Caco-2 (cell line): ENCODE data around the gene GPC6. TPM values are rescaled to one million over a fixed set of nuclear protein-coding genes. Genes with fewer than 3 reads are reported as not detected.

ENCODE experiments used
- BruUV-seq: library from RNA; stranded (reverse); fragments of 400-500 nt; replicated peaks from 2 replicates; lab custom pipeline; 2021; lab: Mats Ljungman, UMichigan
- CTCF ChIA-PET: fragments of 300-600 bp; sonication (Branson Sonifier 250); formaldehyde crosslinking; loops from one replicate; lab custom pipeline; 2022; ENCODE audit warnings: antibody characterized with exemption; lab: Charles Lee
- POLR2A ChIA-PET: fragments of 300-600 bp; sonication (Branson Sonifier 250); formaldehyde crosslinking; loops from one replicate; lab custom pipeline; 2022; ENCODE audit warnings: antibody characterized with exemption; lab: Charles Lee
- DNase-seq, 2 experiments: peaks; one replicate each; pipeline versions ENCODE4 v3.0.0 to v3.0.0-alpha.2; 2020 to 2022
- H3K27me3 ChIP-seq: replicated peaks from 2 replicates; pipeline ENCODE4 v1.6.0; 2011; ENCODE audit warnings: low read length; ENCODE audit not compliant: control insufficient read depth, insufficient read depth
- H3K36me3 ChIP-seq: 2 replicates; pipeline ENCODE4 v1.5.1; 2011; ENCODE audit warnings: low read length; ENCODE audit not compliant: control insufficient read depth, insufficient read depth
- H3K4me1 ChIP-seq: fragments of 250-450 bp; sonication (Bioruptor Pico); 2 replicates; pipeline ENCODE4 v1.5.1; 2020; ENCODE audit warnings: mild to moderate bottlenecking
- H3K4me3 ChIP-seq: 2 replicates; pipeline ENCODE4 v1.5.1; 2011; ENCODE audit warnings: low read depth, mild to moderate bottlenecking, control low read depth, low read length
- H3K9me3 ChIP-seq: fragments of 250-450 bp; sonication (Bioruptor Pico); 2 replicates; pipeline ENCODE4 v1.5.1; 2020; ENCODE audit warnings: mild to moderate bottlenecking, moderate library complexity
- H3K27ac Mint-ChIP-seq: one replicate; pipeline ENCODE4 v1.8.0; 2022; ENCODE audit warnings: mixed read lengths; ENCODE audit not compliant: unreplicated experiment
- H3K27me3 Mint-ChIP-seq: one replicate; pipeline ENCODE4 v1.8.0; 2022; ENCODE audit warnings: mixed read lengths; ENCODE audit not compliant: insufficient read depth, unreplicated experiment
- H3K36me3 Mint-ChIP-seq: one replicate; pipeline ENCODE4 v1.8.0; 2022; ENCODE audit warnings: mild to moderate bottlenecking, mixed read lengths; ENCODE audit not compliant: insufficient read depth, unreplicated experiment
- H3K4me1 Mint-ChIP-seq: one replicate; pipeline ENCODE4 v1.8.0; 2022; ENCODE audit warnings: low read depth, mixed read lengths; ENCODE audit not compliant: unreplicated experiment
- H3K4me3 Mint-ChIP-seq: one replicate; pipeline ENCODE4 v1.8.0; 2022; ENCODE audit warnings: mild to moderate bottlenecking, moderate library complexity, mixed read lengths; ENCODE audit not compliant: unreplicated experiment
- H3K9me3 Mint-ChIP-seq: one replicate; pipeline ENCODE4 v1.8.0; 2022; ENCODE audit warnings: mixed read lengths; ENCODE audit not compliant: unreplicated experiment
- intact Hi-C: fragments of 100-400 bp; cut with micrococcal nuclease; formaldehyde crosslinking; loops from one replicate; pipeline ENCODE4 v1.10.0; 2022; ENCODE audit not compliant: unreplicated experiment
- total RNA-seq: library from RNA; stranded (reverse); gene quantifications from 2 replicates; pipeline ENCODE4 v1.2.3, GENCODE V29; 2022
- TF ChIP-seq, protein P1 (sequence below), 2 experiments: fragments of 200-600 bp in 1 of 2; IDR thresholded peaks; 1 replicate in 1 of 2; 2 replicates in 1 of 2; pipeline versions ENCODE4 v1.5.1 to v1.8.0; 2011 to 2022; ENCODE audit warnings: antibody characterized with exemption in 1 of 2, control low read depth in 1 of 2, inconsistent platforms in 1 of 2, low read depth in 1 of 2, low read length in 1 of 2, mild to moderate bottlenecking in 1 of 2, moderate library complexity in 1 of 2; ENCODE audit not compliant: insufficient read depth in 1 of 2, severe bottlenecking in 1 of 2, unreplicated experiment in 1 of 2

The GPC6 gene
- total RNA-seq, 1 experiment from 2014 or later, result 0.16 TPM

GRCh38 chr13:94112227-94112626, 885.6 kb downstream of the GPC6 start:
- Histone ChIP-seq H3K4me3 (no peak overlapping the region), H3K9me3 (no peaks in the 10 kb centered on the region), H3K27me3 (no peaks in the 10 kb centered on the region), H3K4me1 (no peaks in the 10 kb centered on the region), H3K36me3 (no peaks in the 10 kb centered on the region)
- Mint-ChIP-seq H3K9me3 (no peaks in the 10 kb centered on the region), H3K27me3 (no peaks in the 10 kb centered on the region), H3K4me3 (no peak overlapping the region), H3K4me1 (no peaks in the 10 kb centered on the region), H3K27ac (no peak overlapping the region), H3K36me3 (no peaks in the 10 kb centered on the region)
- no peak for DNase-seq
- intact Hi-C loops, result loop anchor here (10.0 kb wide), 1 partner anchor 253 kb away; no protein-coding TSS in a partner anchor
- no TSS peak for BruUV-seq
- TF ChIP-seq, protein P1, sequence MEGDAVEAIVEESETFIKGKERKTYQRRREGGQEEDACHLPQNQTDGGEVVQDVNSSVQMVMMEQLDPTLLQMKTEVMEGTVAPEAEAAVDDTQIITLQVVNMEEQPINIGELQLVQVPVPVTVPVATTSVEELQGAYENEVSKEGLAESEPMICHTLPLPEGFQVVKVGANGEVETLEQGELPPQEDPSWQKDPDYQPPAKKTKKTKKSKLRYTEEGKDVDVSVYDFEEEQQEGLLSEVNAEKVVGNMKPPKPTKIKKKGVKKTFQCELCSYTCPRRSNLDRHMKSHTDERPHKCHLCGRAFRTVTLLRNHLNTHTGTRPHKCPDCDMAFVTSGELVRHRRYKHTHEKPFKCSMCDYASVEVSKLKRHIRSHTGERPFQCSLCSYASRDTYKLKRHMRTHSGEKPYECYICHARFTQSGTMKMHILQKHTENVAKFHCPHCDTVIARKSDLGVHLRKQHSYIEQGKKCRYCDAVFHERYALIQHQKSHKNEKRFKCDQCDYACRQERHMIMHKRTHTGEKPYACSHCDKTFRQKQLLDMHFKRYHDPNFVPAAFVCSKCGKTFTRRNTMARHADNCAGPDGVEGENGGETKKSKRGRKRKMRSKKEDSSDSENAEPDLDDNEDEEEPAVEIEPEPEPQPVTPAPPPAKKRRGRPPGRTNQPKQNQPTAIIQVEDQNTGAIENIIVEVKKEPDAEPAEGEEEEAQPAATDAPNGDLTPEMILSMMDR (IDR thresholded peaks at IDR 0.05; ENCODE audit: insufficient read depth in 1 of 2, low read depth in 1 of 2, low read length in 1 of 2, severe bottlenecking in 1 of 2, unreplicated experiment in 1 of 2), result no peak
- POLR2A ChIA-PET, result no interaction called here
- CTCF ChIA-PET, result interaction anchor here (0.5 kb wide), 1 partner anchor 53 kb away, joined by 6 read pairs; no protein-coding TSS in a partner anchor

- TF ChIP-seq, protein P1 (IDR thresholded peaks at IDR 0.05; ENCODE audit: insufficient read depth in 1 of 2, low read depth in 1 of 2, low read length in 1 of 2, severe bottlenecking in 1 of 2, unreplicated experiment in 1 of 2), result no peak
- Histone ChIP-seq H3K36me3 (no peaks in the 10 kb centered on the region), H3K9me3 (no peaks in the 10 kb centered on the region), H3K4me3 (no peak overlapping the region), H3K4me1 (no peaks in the 10 kb centered on the region), H3K27me3 (no peaks in the 10 kb centered on the region)
- no peaks in the 10 kb centered on the region for H3K9me3 Mint-ChIP-seq
- no peaks in the 10 kb centered on the region for H3K4me1 Mint-ChIP-seq
- no peak for DNase-seq
- ChIA-PET POLR2A (no interaction called here), CTCF (interaction anchor here (0.5 kb wide), 1 partner anchor 52 kb away, joined by 6 read pairs; no protein-coding TSS in a partner anchor)
- BruUV-seq, result no TSS peak
- H3K27ac Mint-ChIP-seq, result no peak overlapping the region
- no peaks in the 10 kb centered on the region for H3K36me3 Mint-ChIP-seq
- intact Hi-C loops, result loop anchor here (10.0 kb wide), 1 partner anchor 252 kb away; no protein-coding TSS in a partner anchor
- no peaks in the 10 kb centered on the region for H3K27me3 Mint-ChIP-seq
- H3K4me3 Mint-ChIP-seq, result no peak overlapping the region
These were observed 886.1 kb downstream of the GPC6 start for GRCh38 chr13:94112731-94113130.

- Mint-ChIP-seq H3K27ac (no peak overlapping the region), H3K4me1 (no peaks in the 10 kb centered on the region), H3K4me3 (no peak overlapping the region), H3K9me3 (no peaks in the 10 kb centered on the region), H3K36me3 (no peaks in the 10 kb centered on the region), H3K27me3 (no peaks in the 10 kb centered on the region)
- no peak for DNase-seq
- CTCF ChIA-PET, result no interaction called here
- H3K36me3 ChIP-seq, result no peaks in the 10 kb centered on the region
- TF ChIP-seq, protein P1 (IDR thresholded peaks at IDR 0.05; ENCODE audit: insufficient read depth in 1 of 2, low read depth in 1 of 2, low read length in 1 of 2, severe bottlenecking in 1 of 2, unreplicated experiment in 1 of 2), result no peak
- no peaks in the 10 kb centered on the region for H3K4me1 ChIP-seq
- BruUV-seq, result no TSS peak
- intact Hi-C loops, result loop anchor here (10.0 kb wide), 1 partner anchor 252 kb away; no protein-coding TSS in a partner anchor
- no peaks in the 10 kb centered on the region for H3K9me3 ChIP-seq
- H3K4me3 ChIP-seq, result no peak overlapping the region
- POLR2A ChIA-PET, result interaction anchor here (0.6 kb wide), 1 partner anchor 171 kb away, joined by 6 read pairs; no protein-coding TSS in a partner anchor
- H3K27me3 ChIP-seq, result no peaks in the 10 kb centered on the region
These were observed 886.6 kb downstream of the GPC6 start for GRCh38 chr13:94113245-94113644.
